SK-N-SH (cell line): Measurements from ENCODE around the gene CCT8L2. TPM values are rescaled to one million over a fixed set of nuclear protein-coding genes. Genes with fewer than 3 reads are reported as not detected.

Source experiments
- polyA plus RNA-seq, 3 experiments: library from polyadenylated mRNA; depleted of rRNA; stranded (reverse); fragments of >200 nt; gene quantifications; 2 replicates each; pipeline ENCODE4 v1.2.3, GENCODE V29; 2012

Gene CCT8L2
- polyA plus RNA-seq, 1 of the 3 experiments (the other 2 are of a cell fraction): not detected

Other genes with a start within 250 kb of the CCT8L2 start
- not detected in 2 replicates for gene XKR3, start 232.6 kb upstream of the CCT8L2 start, polyA plus RNA-seq (2012; rRNA removed)